ACHN (cell line): ENCODE data around the gene PKP4.
"Not testable (repeated sequence)": the region's sequence is repeated elsewhere in the genome, so short reads cannot be mapped to it uniquely, and the experiment has no call there.

Experiments
- DNase-seq: peaks from one replicate; pipeline ENCODE4 v3.0.0-alpha.2; 2015
- in situ Hi-C: cut with HindIII; loops from 2 replicates; pipeline ENCODE4 v1.10.0; 2017; ENCODE audit warnings: low sequenced_read_pairs, low pct_ligation_motif_present, low pct_unique_long_range_greater_than_20kb

PKP4 gene, protein sequence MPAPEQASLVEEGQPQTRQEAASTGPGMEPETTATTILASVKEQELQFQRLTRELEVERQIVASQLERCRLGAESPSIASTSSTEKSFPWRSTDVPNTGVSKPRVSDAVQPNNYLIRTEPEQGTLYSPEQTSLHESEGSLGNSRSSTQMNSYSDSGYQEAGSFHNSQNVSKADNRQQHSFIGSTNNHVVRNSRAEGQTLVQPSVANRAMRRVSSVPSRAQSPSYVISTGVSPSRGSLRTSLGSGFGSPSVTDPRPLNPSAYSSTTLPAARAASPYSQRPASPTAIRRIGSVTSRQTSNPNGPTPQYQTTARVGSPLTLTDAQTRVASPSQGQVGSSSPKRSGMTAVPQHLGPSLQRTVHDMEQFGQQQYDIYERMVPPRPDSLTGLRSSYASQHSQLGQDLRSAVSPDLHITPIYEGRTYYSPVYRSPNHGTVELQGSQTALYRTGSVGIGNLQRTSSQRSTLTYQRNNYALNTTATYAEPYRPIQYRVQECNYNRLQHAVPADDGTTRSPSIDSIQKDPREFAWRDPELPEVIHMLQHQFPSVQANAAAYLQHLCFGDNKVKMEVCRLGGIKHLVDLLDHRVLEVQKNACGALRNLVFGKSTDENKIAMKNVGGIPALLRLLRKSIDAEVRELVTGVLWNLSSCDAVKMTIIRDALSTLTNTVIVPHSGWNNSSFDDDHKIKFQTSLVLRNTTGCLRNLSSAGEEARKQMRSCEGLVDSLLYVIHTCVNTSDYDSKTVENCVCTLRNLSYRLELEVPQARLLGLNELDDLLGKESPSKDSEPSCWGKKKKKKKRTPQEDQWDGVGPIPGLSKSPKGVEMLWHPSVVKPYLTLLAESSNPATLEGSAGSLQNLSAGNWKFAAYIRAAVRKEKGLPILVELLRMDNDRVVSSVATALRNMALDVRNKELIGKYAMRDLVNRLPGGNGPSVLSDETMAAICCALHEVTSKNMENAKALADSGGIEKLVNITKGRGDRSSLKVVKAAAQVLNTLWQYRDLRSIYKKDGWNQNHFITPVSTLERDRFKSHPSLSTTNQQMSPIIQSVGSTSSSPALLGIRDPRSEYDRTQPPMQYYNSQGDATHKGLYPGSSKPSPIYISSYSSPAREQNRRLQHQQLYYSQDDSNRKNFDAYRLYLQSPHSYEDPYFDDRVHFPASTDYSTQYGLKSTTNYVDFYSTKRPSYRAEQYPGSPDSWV

DNA sequence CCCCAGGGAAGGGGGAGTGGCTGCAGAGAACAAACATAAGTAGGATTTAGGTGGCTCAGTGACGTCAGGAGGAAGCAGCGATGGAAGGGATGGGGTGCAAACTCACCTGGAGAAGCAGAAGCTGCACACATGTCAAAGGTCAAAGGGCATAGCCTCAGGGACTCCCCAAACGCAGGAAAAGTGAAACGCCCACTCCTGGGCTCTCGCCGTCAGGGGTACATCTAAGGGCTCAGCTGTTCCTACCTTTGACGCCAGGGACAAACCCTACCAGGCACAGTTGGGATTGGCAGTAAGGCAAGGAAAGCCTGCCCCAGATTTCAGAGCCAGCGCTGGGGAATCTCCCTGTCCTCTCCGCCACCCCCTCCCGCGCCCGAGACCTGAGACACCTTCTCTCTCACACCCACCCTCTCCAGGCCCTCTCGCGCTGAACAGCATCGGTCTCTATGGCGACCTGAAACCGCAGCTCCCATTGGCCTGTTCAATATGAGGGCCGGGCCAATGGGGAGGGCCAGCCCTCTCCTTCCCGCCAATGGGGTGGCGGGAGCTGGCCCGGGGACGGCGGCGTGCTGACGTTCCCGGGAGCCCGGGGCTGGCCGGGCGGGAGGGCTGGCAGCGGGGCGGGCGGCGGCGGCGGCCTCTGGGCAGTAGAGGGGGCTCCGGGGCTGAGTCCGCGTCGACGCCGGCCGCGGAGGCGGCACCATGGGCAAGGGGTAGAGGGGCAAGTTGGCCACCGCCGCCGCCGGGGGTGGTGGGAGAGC, at the start of gene PKP4, which contains the start of gene CCDC148:
Gene PKP4, plus strand, starts transcription at position 644 of the 758 bp plus-strand sequence. CDS start 76,233 bp downstream, outside the sequence.
Gene CCDC148, minus strand, starts transcription at position 445 of the 758 bp plus-strand sequence. Its CDS starts 314 bp downstream, at position 131.
- DNase-seq, result peak; percentile 96
- in situ Hi-C loops, result no loop called here

DNA sequence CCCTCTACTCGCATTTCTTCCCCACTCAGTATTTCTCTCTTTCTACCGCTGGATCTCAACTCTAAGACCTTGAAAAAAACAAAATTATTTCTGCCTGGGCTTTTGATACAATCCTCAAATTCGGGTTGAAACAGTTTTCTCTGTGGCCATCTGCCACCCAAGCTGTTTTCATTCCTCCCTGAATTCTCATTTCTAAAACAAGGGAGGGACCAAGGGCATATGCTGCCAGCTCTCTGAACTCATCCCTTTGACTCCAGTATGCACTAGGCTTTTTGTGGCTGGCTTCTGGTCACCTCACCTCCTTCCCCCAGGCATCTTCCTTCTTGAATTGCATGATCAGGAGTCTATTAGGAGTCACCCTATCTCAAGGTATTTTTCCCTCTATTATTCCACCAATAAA, 49.7 kb upstream of the PKP4 start:
- no peak for DNase-seq
- in situ Hi-C loops, result no loop called here

DNA sequence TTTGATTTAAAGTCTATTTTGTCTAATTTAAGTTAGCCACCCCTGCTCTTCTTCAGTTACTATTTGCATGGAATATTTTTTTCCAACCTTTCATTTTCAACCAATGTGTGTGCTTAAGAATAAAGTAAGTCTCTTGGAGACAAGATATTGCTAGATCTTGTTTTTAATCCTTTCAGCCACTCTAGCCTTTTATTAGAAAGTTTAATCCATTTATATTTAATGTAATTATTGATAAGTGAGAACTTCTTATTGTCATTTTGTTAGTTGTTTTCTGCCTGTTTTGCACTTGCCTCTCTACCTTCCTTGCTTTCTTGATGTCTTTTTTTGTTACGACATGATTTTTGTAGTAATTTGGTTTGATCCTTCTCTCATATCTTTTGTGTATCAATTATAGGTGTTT, 46.6 kb upstream of the PKP4 start:
- no peak for DNase-seq
- in situ Hi-C loops, result no loop called here

DNA sequence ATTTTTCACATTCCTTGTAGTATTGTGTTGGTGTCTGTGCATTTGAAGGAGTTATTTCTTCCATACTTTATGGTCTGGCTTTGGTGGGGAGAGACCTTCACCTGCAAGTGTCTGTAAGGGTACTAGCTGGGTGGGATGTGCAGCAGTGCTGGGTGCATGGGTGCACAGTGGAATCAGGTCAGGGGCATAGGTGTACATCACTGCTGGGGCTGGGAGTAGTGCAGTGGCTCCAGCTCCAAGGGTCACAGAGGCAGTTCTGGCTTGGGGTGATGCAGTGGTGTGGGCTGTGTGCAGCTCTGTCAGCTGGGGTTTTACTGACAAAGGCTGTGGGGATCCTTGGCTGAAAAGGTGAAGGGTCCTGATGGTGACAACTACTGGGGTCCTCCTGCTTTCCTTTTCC, 45.0 kb upstream of the PKP4 start:
- in situ Hi-C loops, result no loop called here

DNA sequence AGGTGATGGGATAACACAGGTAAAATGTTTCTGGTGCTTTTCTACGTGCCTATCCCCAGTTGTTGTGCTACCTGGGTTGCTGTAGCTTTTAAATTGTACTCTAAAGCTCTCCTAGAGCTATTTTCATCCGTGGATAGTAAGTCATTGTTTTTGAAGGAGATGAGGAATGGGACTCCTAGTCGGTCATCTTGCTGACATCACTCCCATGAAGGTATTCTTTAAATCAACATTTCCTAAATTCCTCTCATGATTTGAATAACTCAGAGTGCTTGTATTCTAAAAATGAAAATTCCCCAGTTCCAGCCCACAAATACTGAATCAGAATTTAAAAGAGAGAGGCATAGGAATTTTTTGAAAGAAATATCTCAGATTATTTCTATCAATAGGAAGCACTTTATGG, 44.5 kb upstream of the PKP4 start:
- in situ Hi-C loops, result no loop called here
- DNase-seq, result peak; percentile 13

More for the DNA sequence above, 45.0 kb upstream of the PKP4 start:
- no peak for DNase-seq

DNA sequence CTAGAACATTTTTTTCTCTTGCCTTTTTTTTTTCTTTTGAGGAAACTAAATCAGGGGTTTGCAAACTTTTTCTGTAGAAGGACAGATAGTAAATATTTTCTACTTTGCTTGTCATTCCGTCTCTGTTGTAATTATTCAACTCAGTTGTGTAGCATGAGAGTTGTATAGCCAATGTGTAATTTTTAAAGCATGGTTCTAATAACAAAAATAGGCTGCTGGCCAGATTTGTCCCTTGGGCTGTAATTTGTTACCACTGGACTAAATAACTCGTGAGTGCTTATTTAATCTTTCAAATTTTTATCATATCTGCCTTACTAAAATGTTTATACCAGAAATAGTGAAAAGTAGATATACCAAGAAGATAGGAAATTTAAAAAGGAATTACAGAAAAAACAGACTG, 43.2 kb upstream of the PKP4 start:
- in situ Hi-C loops, result no loop called here

GRCh38 chr2:158414538-158414937, 42.2 kb upstream of the PKP4 start:
- DNase-seq, result peak; percentile 38
- in situ Hi-C loops, result no loop called here

More for the DNA sequence above, 43.2 kb upstream of the PKP4 start:
- no peak for DNase-seq

DNA sequence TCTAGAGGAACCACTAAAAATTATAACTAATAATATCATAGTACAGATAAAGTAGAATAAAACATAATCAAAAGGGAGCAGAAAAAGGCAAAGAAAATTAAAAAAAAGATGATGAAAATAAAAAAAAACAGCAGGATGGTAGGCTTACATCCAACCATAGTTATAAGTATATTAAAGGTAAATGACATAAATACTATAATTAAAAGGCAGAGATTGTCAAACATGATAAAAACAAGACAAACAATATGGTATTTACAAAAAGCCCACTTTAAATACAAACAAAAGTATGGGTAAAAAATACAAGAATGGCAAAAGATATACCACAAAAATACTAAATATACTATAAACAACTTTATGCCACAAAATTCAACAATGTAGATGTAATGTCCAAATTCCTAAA, 24.6 kb upstream of the PKP4 start:
- in situ Hi-C loops, result no loop called here

DNA sequence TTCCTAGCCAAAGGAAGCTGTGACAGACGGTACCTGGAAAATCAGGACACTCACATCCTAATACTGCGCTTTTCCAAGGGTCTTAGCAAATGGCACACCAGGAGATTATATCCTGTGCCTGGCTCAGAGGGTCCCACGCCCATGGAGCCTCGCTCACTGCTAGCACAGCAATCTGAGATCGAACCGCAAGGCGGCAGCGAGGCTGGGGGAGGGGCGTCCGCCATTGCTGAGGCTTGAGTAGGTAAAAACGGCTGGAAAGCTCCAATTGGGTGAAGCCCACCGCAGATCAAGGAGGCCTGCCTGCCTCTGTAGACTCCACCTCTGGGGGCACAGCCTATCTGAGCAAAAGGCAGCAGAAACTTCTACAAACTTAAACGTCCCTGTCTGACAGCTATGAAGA, 23.0 kb upstream of the PKP4 start:
- DNase-seq, in situ Hi-C loops: not testable (repeated sequence)

More for the DNA sequence above, 24.6 kb upstream of the PKP4 start:
- DNase-seq, result no peak

DNA sequence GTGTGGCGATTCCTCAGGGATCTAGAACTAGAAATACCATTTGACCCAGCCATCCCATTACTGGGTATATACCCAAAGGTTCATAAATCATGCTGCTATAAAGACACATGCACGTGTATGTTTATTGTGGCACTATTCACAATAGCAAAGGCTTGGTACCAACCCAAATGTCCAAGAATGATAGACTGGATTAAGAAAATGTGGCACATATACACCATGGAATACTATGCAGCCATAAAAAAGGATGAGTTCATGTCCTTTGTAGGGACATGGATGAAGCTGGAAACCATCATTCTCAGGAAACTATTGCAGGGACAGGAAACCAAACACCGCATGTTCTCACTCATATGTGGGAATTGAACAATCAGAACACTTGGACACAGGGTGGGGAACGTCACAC, 17.7 kb upstream of the PKP4 start:
- in situ Hi-C loops, DNase-seq: not testable (repeated sequence)

GRCh38 chr2:158443606-158444005, 13.1 kb upstream of the PKP4 start:
- no peak for DNase-seq
- in situ Hi-C loops, result no loop called here

- in situ Hi-C loops, result no loop called here
- peak; percentile 68 for DNase-seq
Observed at GRCh38 chr2:158457092-158457825, 507 bp downstream of the PKP4 start.

GRCh38 chr2:158457826-158458616, 1.3 kb downstream of the PKP4 start:
- DNase-seq, result peak; percentile 94
- in situ Hi-C loops, result no loop called here

GRCh38 chr2:158458617-158458920, 1.8 kb downstream of the PKP4 start:
- in situ Hi-C loops, result no loop called here
- peak; percentile 28 for DNase-seq

- in situ Hi-C loops, result no loop called here
- DNase-seq, result no peak
Observed at GRCh38 chr2:158459161-158460003, 2.6 kb downstream of the PKP4 start.

DNA sequence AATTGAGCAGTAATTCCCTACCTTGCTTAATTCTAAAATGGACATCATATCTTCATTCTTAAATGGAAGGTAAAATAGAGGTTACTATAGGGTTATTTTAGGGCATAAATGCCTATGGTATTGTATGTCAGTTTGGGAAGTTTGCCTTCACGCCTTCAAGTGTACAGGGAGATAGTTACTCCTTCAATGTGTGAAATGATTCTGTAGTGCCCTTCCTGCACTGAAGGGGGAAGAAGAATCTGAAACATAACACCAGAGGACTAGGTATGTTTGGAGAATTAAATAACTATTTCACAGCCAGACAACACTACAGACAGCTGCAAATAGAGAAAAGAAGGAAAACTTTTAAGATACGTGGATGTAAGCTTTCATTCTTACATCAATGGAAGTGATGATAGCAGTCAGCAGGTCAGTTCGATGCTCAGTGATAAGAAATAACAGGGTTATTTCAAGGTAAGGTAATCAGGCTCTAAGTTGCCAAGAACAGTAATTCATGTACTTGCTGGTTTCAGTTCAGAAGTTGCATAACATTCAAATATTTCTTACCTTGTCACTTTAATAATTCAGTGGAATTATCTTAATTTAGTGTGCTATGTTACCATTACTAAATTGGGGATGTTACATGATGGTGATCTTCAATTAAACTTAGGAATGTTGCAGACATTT, 4.0 kb downstream of the PKP4 start:
- in situ Hi-C loops, result no loop called here
- peak; percentile 37 for DNase-seq
